Endothelial cell of umbilical vein (primary cell): ENCODE results near the gene ELOVL1.
A peak's percentile ranks its signal among the peaks of the same experiment; 100 is the strongest.

Experiments used
- CTCF ChIP-seq, 2 donors: IDR thresholded peaks; 1 replicate in 1 of 2; 2 replicates in 1 of 2; pipeline ENCODE4 v1.5.1; 2011; ENCODE audit warnings: low read length in 2 of 2, mild to moderate bottlenecking in 2 of 2, moderate library complexity in 2 of 2, control low read depth in 1 of 2, inconsistent platforms in 1 of 2, low read depth in 1 of 2; ENCODE audit not compliant: insufficient read depth in 1 of 2; ENCODE audit errors: extremely low read depth in 1 of 2
- EZH2 ChIP-seq: IDR thresholded peaks from 2 replicates; pipeline ENCODE4 v1.6.1; 2012; ENCODE audit warnings: borderline replicate concordance, low read depth, mild to moderate bottlenecking, moderate library complexity, low read length, inconsistent platforms; ENCODE audit not compliant: severe bottlenecking
- FOS ChIP-seq: IDR thresholded peaks from 2 replicates; pipeline ENCODE4 v1.6.1; 2011; ENCODE audit warnings: mild to moderate bottlenecking, low read length, moderate library complexity, borderline replicate concordance; ENCODE audit not compliant: insufficient read depth
- POLR2A ChIP-seq: IDR thresholded peaks from 2 replicates; pipeline ENCODE4 v1.6.1; 2012; ENCODE audit warnings: low read depth, mild to moderate bottlenecking, control low read depth, low read length
- POLR2AphosphoS5 ChIP-seq: IDR thresholded peaks from 2 replicates; pipeline ENCODE4 v1.6.1; 2012; ENCODE audit warnings: low read depth, mild to moderate bottlenecking, control low read depth, low read length, moderate library complexity; ENCODE audit not compliant: insufficient read depth

- TF ChIP-seq POLR2A, result peak; percentile 20
- TF ChIP-seq CTCF (IDR thresholded peaks at IDR 0.05; ENCODE audit: extremely low read depth in 1 of 2, insufficient read depth in 1 of 2, low read depth in 1 of 2, low read length in 2 of 2), result no peak
- TF ChIP-seq POLR2AphosphoS5, result no peak
- no peak for TF ChIP-seq EZH2
- TF ChIP-seq FOS, result no peak
Measured at GRCh38 chr1:43360616-43361015, 7.2 kb downstream of the ELOVL1 start.
